HEK293T (cell line): Measurements from ENCODE around the gene CD14.
"Not testable (repeated sequence)": the region's sequence is repeated elsewhere in the genome, so short reads cannot be mapped to it uniquely, and the experiment has no call there.

Experiments used
- CTCF ChIA-PET: fragments of 350-600 bp; formaldehyde crosslinking; extraction: SDS; loops from one replicate; lab custom pipeline; 2021; ENCODE audit warnings: antibody characterized with exemption, inconsistent platforms; lab: Yijun Ruan, JAX
- POLR2A ChIA-PET: fragments of 350-600 bp; formaldehyde crosslinking; extraction: SDS; loops from one replicate; lab custom pipeline; 2020; ENCODE audit warnings: antibody characterized with exemption, inconsistent platforms; lab: Yijun Ruan, JAX
- DNase-seq: peaks from one replicate; pipeline ENCODE4 v3.0.0; 2012; ENCODE audit warnings: mixed read lengths; ENCODE audit errors: extremely low spot score
- ARNT ChIP-seq: fragments of 450-650 bp; IDR thresholded peaks from 2 replicates; pipeline ENCODE4 v1.6.1; 2017; ENCODE audit warnings: mild to moderate bottlenecking
- BHLHE40 ChIP-seq: fragments of 450-650 bp; IDR thresholded peaks from 2 replicates; pipeline ENCODE4 v1.6.1; 2016; ENCODE audit warnings: mild to moderate bottlenecking, moderate library complexity, borderline replicate concordance
- CTBP1 ChIP-seq: fragments of 450-650 bp; IDR thresholded peaks from 2 replicates; pipeline ENCODE4 v1.6.1; 2016; ENCODE audit warnings: borderline replicate concordance
- ELF4 ChIP-seq: fragments of 450-650 bp; IDR thresholded peaks from 2 replicates; pipeline ENCODE4 v1.6.1; 2017; ENCODE audit warnings: antibody characterized with exemption
- FOXA1 ChIP-seq: fragments of 450-650 bp; IDR thresholded peaks from 2 replicates; pipeline ENCODE4 v1.6.1; 2016; ENCODE audit warnings: mild to moderate bottlenecking
- FOXK2 ChIP-seq: fragments of 450-650 bp; IDR thresholded peaks from 2 replicates; pipeline ENCODE4 v1.6.1; 2016; ENCODE audit warnings: mild to moderate bottlenecking
- FOXM1 ChIP-seq: fragments of 450-650 bp; IDR thresholded peaks from 2 replicates; pipeline ENCODE4 v1.6.1; 2017; ENCODE audit warnings: mild to moderate bottlenecking, borderline replicate concordance
- HDGF ChIP-seq: fragments of 450-650 bp; IDR thresholded peaks from 2 replicates; pipeline ENCODE4 v1.6.1; 2017; ENCODE audit warnings: antibody characterized with exemption, borderline replicate concordance
- L3MBTL2 ChIP-seq: fragments of 450-650 bp; conservative IDR thresholded peaks from 2 replicates; pipeline ENCODE4 v1.6.1; 2016; ENCODE audit warnings: mild to moderate bottlenecking
- LEF1 ChIP-seq: fragments of 450-650 bp; IDR thresholded peaks from 2 replicates; pipeline ENCODE4 v1.6.1; 2017; ENCODE audit warnings: mild to moderate bottlenecking, borderline replicate concordance
- NFRKB ChIP-seq: fragments of 450-650 bp; IDR thresholded peaks from 2 replicates; pipeline ENCODE4 v1.6.1; 2016; ENCODE audit warnings: mild to moderate bottlenecking, moderate library complexity
- SP1 ChIP-seq: fragments of 450-650 bp; IDR thresholded peaks from 2 replicates; pipeline ENCODE4 v1.6.1; 2017
- SUZ12 ChIP-seq: fragments of 450-650 bp; IDR thresholded peaks from 2 replicates; pipeline ENCODE4 v1.6.1; 2016; ENCODE audit warnings: mild to moderate bottlenecking
- TARDBP ChIP-seq: fragments of 450-650 bp; IDR thresholded peaks from 2 replicates; pipeline ENCODE4 v1.6.1; 2016
- ZNF384 ChIP-seq: fragments of 450-650 bp; IDR thresholded peaks from 2 replicates; pipeline ENCODE4 v1.6.1; 2016
- TF ChIP-seq, protein P1 (sequence below): fragments of 450-650 bp; IDR thresholded peaks from 2 replicates; pipeline ENCODE4 v1.6.1; 2016

CD14 gene

DNA sequence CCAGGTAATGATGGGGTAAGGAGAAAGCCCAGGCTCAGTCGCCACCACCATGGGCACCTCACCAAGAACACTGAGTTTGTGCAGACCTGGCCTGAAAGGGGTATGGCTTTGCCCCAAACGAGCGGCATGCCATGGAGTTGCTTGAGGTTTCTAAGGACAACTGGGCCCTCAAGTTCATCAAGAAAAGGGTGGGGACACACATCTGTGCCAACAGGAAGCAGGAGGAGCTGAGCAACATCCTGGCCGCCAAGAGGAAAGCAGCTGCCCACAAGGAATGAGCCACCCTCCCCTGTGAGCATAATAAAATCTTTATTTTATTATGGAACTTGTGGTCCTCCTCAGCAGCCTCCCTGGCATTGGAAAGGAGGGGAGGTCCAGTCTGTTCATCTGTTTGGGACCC lies 23.8 kb downstream of the CD14 start:
- CTCF ChIA-PET: no interaction called here
- TF ChIP-seq FOXA1 (no peak), ZNF384 (no peak), BHLHE40 (no peak), SP1 (no peak), ELF4 (no peak), ARNT (no peak), FOXM1 (no peak)
- DNase-seq: no peak
- POLR2A ChIA-PET: no interaction called here

DNA sequence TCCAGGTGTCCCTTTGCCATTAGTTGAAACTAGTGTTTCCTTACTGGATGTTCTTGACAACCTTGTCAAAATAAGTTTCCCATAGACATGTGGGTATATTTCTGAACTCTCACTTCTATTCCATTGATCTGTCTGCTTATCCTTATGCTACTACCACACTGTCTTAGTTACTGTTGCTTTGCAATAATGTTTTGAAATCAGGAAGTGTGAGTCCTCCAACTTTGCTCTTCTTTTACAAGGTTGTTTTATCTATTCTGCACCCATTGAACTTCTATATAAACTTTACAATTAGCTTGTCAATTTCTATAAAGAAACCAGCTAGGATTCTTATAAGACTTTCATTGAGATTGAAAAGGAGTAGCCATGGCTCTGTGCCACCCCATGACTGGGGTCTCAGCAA lies 24.3 kb downstream of the CD14 start:
- POLR2A ChIA-PET: no interaction called here
- no peak for DNase-seq
- TF ChIP-seq NFRKB: no peak
- no peak for TF ChIP-seq FOXK2
- no peak for TF ChIP-seq ARNT
- no peak for TF ChIP-seq HDGF
- no peak for TF ChIP-seq L3MBTL2
- no peak for TF ChIP-seq FOXM1
- no peak for TF ChIP-seq LEF1
- no peak for TF ChIP-seq ELF4
- CTCF ChIA-PET: no interaction called here

DNA sequence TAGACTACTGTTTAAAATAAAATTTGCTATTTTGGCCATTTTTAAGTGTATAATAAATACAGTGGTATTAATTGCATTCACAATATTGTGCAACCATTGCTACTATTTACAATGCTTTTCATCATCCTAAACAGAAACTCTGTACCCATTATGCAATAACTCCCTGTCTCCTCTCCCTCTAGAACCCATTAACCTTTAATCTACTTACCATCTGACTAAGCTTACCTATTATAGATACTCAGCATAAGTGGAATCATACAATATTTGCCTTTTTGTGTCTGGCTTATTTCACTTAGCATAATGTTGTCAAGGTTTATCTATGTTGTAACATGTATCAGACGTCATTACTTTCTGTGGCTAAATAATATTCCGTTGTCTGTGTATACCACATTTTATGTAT lies 25.9 kb downstream of the CD14 start:
- TF ChIP-seq NFRKB (no peak), ARNT (no peak)
- CTCF ChIA-PET: no interaction called here
- POLR2A ChIA-PET: no interaction called here
- DNase-seq: no peak

DNA sequence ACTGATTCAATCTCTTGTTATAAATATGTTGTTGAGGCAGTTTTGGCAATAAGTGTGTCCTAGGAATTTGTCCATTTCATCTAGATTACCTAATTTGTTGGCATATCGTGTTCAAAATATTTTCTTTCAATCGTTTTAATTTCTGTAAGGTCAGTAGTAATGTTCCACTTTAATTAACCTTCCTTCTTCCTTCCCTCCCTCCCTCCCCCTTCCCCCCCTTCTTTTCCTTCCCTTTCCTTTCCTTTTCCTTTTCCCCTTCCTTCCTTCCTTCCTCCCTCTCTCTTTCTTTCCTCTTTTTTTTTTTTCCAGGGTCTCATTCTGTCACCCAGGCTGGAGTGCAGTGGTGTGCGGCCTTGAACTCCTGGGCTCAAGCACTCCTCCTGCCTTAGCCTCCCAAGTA lies 27.1 kb downstream of the CD14 start:
- DNase-seq: no peak
- TF ChIP-seq FOXM1 (no peak), LEF1 (no peak), HDGF (no peak)
- ChIA-PET CTCF (no interaction called here), POLR2A (no interaction called here)

DNA sequence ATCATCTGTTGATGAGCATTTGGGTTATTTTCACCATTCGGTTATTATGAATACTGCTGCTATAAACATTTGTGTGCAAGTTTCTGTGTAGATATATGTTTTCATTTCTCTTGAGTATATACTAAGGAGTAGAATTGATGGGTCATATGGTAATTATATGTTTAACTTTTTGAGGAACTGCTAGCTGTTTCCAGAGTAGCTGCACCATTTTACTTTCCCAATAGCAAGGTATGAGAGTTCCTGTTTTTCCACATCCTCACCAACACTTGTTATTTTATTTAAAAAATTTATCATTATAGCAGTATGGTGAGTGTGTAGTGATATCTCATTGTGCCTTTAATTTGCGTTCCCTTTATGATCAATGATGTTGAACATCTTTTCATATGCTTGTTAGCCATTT lies 29.2 kb downstream of the CD14 start:
- CTCF ChIA-PET: no interaction called here
- TF ChIP-seq LEF1 (no peak), ZNF384 (no peak), FOXA1 (no peak), SP1 (no peak), ELF4 (no peak)

DNA sequence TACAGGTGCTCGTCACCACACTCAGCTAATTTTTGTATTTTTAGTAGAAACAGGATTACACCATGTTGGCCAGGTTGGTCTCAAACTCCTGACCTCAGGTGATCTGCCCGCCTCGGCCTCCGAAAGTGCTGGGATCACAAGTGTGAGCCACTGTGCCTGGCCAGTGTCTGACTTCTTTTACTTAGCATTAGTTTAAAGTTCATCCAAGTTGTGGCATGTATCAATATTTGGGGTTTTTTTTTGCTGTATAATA lies 29.6 kb downstream of the CD14 start:
- DNase-seq, CTCF ChIA-PET, POLR2A ChIA-PET: not testable (repeated sequence)

More for the DNA sequence above, 29.2 kb downstream of the CD14 start:
- DNase-seq: no peak
- POLR2A ChIA-PET: no interaction called here

DNA sequence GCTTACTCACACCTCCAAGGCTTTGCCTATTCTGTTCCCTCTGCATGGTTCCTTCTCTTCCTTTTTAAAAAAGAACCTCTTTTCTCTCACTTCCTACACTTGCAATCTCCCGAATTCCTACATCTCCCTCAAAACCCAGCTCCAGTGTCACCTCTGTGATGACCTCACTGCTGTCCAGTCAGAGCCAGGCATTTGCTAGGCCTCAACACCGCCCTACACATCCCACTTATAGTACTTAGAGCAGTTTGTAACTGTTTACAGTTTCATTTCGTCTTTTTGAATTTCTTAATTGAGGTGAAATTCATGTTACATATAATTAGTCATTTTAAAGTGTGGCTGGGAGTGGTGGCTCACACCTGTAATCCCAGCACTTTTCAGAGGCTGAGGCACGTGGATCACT lies 30.8 kb downstream of the CD14 start:
- DNase-seq: no peak
- ChIA-PET POLR2A (no interaction called here), CTCF (interaction anchor here (0.6 kb wide), 1 partner anchor 1359 kb away, joined by 3 read pairs; no protein-coding TSS in a partner anchor)
- TF ChIP-seq L3MBTL2 (no peak), HDGF (no peak), NFRKB (no peak), TARDBP (no peak), FOXM1 (no peak), ARNT (no peak), ZNF384 (no peak), FOXA1 (no peak), FOXK2 (no peak), ELF4 (no peak), LEF1 (no peak), SUZ12 (no peak), BHLHE40 (no peak), SP1 (no peak), CTBP1 (no peak)
- TF ChIP-seq, protein P1, sequence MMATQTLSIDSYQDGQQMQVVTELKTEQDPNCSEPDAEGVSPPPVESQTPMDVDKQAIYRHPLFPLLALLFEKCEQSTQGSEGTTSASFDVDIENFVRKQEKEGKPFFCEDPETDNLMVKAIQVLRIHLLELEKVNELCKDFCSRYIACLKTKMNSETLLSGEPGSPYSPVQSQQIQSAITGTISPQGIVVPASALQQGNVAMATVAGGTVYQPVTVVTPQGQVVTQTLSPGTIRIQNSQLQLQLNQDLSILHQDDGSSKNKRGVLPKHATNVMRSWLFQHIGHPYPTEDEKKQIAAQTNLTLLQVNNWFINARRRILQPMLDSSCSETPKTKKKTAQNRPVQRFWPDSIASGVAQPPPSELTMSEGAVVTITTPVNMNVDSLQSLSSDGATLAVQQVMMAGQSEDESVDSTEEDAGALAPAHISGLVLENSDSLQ: no peak

DNA sequence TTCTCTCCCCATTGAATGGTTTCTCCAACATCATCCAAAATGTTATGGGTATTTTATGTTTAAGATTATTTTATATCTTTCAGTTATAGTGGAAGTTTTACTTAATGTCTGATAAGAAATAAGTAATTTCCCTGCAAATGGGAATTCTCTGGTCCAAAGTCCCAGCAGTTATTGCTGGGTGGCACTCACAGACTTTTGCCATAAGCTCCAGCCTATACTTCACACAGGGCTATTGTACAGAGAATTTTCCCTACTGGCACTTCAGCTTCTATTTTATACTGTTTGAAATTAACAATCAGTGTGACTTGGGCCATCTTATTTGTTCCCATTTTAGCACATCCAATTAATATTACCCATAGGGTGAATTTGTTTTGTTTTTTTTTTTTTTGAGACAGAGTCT lies 32.9 kb downstream of the CD14 start:
- ChIA-PET POLR2A (interaction anchor here (1.3 kb wide), 1 partner anchor 48 kb away, joined by 3 read pairs; the partner anchor contains the start of gene IK), CTCF (interaction anchor here (0.8 kb wide), 1 partner anchor 40 kb away, joined by 3 read pairs; no protein-coding TSS in a partner anchor)
- DNase-seq: no peak
- TF ChIP-seq FOXM1: no peak
- TF ChIP-seq SP1: no peak
- TF ChIP-seq LEF1: no peak
- TF ChIP-seq FOXA1: no peak
- TF ChIP-seq TARDBP: no peak
- no peak for TF ChIP-seq ZNF384
- TF ChIP-seq, protein P1: no peak
- no peak for TF ChIP-seq FOXK2
- TF ChIP-seq SUZ12: no peak
- no peak for TF ChIP-seq HDGF
- TF ChIP-seq BHLHE40: no peak
